Measurements from ENCODE around the gene DUSP28.
"Not testable (repeated sequence)": the region's sequence is repeated elsewhere in the genome, so short reads cannot be mapped to it uniquely, and the experiment has no call there.

The DUSP28 gene

DNA sequence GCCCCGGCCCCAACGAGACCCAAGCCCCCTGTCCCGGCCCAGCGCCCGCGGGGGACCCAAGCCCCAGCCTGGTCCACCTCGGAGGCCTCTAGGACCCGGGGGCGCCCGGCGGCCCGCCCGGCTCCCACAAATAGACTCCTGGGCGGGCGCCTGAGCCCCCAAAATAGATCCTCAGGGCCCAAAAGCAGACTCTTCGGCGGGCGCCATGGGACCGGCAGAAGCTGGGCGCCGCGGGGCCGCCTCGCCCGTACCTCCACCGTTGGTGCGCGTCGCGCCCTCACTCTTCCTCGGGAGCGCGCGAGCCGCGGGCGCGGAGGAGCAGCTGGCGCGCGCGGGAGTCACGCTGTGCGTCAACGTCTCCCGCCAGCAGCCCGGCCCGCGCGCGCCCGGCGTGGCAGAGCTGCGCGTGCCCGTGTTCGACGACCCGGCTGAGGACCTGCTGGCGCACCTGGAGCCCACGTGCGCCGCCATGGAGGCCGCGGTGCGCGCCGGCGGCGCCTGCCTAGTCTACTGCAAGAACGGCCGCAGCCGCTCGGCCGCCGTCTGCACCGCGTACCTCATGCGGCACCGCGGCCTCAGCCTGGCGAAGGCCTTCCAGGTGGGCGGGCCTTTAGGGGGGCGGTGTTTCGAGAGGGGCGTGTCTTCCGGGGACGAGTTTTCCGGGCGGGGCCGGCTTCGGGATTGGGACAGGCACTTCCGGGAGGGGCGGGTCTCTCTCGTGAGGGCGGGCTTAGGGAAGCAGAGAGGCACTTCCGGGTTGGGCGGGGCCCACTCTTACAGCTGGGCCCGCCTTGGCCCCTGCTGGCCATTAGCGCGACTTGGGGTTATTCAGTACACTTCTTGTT is 545 bp downstream of the DUSP28 start:
- peak; percentile 97 for DNase-seq (ENCODE audit: low spot score)

DNA sequence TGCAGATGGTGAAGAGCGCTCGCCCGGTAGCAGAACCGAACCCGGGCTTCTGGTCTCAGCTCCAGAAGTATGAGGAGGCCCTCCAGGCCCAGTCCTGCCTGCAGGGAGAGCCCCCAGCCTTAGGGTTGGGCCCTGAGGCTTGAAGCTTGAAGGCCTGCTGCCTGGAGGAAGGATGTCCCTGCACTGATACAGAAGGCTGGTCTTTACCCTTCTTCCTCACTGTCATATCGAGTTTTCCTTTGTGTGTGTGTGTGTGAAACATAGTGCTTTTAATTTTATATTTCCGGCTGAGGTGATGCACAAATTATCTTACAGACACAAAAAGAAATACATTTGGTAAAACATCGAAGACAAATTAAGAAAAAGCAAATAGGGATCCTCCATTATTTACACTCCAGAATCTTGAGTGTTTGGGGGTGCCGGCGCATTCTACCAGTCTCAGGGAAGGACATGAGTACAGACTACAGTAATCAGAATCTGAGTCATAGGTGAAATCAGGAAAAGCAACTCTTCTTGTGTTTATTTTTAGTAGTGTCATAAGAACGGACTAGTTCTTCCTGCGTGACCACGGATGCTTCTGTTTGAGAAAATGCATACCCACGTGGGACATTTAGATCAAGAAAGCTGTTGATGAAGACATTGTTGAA is 1.3 kb downstream of the DUSP28 start:
- peak; percentile 71 for DNase-seq (ENCODE audit: low spot score)

DNA sequence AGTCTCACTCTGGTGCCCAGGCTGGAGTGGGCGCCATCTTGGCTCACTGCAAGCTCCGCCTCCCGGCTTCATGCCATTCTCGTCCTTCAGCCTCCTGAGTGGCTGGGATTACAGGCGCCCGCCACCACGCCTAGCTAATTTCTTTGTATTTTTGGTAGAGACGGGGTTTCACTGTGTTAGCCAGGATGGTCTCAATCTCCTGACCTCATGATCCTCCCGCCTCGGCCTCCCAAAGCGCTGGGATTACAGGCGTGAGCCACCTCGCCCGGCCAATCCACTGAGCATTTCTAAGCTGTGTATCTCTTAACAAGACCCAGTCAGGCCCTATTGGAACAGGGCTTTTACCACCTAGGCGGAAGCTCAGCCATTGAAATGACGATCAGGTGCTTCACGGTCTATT is 3.1 kb downstream of the DUSP28 start:
- DNase-seq (ENCODE audit: low spot score) = not testable (repeated sequence)

- DNase-seq (ENCODE audit: low spot score) = no peak
These were observed 3.9 kb downstream of the DUSP28 start for GRCh38 chr2:240563951-240564560.

DNA sequence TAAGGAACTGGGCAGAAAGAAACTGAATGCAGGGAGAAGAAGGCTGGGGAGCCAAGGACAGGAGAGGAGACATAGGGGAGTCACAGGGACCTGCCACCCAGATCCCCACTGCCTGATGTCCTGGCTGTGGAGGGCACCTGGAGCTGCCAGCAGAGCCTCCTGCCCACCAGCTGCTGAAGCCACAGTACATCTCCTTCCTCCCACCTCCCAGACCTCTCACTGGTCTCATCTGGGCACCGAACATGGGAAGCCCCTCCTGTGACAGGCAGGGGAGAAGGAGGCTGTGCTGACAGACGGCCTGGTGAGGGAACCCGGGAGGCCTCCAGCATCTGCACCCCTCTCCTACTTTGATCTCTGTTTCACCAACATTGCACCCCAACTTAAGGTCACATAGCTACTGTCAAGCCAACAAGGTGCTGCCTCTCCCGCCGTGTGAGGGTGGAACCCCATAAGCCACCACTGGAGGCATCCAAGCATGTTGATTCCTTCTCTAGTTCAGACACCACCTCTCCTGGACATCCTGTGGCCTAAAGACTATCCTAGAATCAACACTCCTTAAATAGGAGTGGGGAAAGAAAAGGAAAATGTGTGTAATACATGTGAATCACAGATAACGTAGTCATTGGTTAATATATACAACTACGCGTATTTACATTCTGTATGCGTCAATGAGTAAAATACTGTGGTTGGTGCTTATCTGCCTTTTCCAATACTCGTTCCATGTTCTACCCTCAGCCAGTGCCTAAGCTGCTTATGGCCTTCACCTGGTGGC is 4.6 kb downstream of the DUSP28 start:
- DNase-seq (ENCODE audit: low spot score) = no peak

DNA sequence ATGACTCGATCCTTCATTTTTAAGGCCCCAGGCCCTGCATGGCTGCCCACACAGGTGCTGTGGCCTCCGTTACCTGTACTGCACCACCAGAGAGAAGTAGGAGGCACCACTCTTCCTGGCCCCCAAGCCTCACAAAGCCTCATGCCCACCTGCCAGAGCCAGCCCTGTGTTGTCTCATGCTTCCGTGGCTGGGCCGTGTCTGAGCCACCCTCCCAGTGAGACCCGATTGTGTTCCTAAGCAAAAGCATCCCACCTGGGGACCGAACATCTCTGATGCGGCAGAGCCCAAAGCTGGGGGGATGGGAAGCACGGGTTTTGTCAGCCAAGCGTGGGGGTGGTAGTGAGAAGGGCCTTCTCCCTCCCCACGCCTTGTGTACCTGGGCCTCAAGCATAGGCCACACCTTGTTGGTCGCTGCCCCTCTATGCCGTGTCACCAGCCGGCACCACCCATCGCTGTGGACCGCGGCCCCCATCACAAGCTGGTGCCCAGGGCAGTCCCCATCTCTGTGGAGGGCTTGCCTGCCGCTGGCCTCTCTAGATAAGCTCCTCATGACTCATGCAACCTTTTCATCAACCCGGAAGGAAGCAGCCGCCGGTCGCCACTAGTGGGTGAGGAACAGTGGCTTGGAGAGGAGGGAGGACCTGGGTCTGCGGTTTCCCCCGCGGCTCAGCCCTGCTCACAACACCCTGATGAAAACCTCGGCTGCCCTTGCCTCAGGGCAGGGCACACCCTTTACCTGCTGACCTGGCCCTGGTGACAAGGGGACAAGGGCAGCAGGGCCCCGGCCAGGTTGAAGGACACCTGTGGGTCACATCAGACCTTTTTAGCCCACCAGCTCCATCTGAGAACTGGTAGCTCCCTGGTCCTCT is 5.4 kb downstream of the DUSP28 start:
- DNase-seq (ENCODE audit: low spot score) = peak; percentile 94

DNA sequence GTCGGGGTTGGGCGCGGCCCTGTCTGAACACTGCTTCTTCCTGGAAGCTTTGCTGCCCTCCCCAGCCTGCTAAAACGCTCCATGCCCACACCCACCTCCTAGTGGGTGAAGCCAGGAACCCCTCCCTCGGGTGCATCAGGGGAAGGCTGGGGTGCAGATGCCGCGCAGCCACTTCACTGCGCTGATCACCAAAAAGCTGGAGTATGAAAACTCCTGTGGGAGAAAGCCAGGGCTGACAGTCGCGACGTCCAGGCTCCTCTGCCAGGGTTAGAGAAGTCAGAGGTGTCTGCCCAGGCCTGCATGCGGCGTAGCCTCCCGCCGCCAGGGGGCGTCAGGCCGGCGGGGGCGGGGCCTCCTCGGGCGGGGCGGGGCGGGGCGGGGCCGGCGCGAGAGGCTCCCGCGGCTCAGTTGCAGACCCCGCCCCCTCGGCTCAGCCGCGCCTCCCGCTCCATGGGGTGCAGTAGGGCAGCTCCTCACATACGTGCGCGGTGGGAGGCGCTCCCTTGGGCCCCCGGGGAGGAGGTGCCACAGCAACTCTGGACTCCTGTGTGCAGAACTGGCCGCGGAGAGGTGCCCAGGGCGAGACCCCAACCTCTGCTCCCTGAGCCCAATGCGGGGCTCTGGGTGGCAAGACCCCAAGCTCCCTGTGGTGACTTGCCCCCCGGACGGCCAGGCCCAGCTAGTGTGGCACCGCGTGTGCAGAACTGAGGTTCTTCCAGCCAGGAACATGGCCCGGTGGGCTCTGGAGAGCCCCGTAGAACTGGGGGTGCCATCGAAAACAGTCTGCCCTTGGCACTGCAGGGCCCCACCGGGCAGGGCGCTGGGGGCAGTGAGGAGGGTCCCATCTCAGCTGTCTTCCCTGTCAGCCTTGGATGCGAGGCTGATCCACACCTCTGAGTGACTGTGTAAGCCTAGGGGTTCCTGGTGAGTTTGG is 6.3 kb downstream of the DUSP28 start:
- DNase-seq (ENCODE audit: low spot score) = peak; percentile 92

- DNase-seq (ENCODE audit: low spot score) = peak; percentile 27
These were observed 7.1 kb downstream of the DUSP28 start for GRCh38 chr2:240567137-240567871.

DNA sequence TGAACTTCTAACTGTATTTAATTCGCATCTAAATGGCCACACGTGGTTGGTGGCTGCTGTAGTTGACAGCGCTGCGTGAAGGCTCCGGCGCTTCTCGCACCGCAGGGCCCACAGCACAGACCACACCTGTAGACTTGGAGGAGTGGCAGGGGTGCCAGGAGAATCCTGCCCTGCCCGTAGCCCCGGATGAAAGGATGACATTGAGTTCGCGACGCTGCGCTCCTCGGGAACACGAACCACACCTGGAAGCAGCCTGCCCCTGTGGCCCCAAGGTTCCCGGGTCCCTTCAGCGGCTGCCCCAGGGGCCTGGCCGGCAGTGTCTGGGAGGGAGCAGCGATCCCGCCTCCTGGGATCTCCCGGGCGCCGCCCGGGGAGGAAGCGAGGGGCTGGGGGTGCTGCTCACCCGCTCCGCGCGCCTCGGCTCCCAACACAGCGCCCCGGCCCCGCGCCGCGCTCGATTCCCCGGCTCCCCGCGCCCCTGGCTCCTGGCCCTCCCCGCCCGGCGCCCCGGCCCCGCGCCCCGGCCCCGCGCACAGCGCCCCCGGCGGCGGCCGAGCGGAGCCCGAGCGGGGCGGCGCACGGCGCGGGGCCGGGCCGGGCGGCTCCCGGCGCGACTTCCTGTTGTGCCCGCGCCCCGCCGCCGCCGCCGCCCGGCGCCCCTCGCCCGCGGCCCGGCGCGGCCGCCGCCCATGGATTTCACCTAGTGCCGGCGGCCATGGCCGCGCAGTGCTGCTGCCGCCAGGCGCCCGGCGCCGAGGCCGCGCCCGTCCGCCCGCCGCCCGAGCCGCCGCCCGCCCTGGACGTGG is 7.9 kb downstream of the DUSP28 start, which contains the start of gene RNPEPL1:
TSS of gene RNPEPL1 (plus strand) at position 613 of the 806 bp plus-strand sequence. CDS start at position 716, 103 bp downstream.
- peak; percentile 65 for DNase-seq (ENCODE audit: low spot score)

DNA sequence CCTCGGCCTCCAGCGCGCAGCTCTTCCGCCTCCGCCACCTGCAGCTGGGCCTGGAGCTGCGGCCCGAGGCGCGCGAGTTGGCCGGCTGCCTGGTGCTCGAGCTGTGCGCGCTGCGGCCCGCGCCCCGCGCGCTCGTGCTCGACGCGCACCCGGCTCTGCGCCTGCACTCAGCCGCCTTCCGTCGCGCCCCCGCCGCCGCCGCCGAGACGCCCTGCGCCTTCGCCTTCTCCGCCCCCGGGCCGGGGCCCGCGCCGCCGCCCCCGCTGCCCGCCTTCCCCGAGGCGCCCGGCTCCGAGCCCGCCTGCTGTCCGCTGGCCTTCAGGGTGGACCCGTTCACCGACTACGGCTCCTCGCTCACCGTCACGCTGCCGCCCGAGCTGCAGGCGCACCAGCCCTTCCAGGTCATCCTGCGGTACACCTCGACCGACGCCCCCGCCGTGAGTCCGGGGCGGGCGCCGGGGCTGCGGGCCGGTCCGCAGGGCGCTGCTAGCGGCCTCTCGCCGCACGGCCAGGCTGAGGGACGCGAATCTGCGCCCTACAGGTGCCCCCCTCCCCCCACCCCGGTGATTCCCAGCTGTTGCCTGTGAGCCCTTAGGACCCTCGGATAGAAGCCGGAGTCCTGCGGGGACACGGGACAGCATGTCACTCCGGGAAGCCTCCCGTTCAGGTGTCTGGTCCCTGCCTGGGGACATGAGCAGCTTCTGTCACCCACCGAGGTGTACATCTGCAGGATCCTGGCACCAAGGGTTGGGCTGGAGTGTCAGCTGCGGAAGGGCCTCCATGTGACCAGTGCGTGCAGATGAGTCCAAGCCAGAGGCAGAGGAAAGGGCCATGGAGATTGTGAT is 8.7 kb downstream of the DUSP28 start:
- peak; percentile 74 for DNase-seq (ENCODE audit: low spot score)

DNA sequence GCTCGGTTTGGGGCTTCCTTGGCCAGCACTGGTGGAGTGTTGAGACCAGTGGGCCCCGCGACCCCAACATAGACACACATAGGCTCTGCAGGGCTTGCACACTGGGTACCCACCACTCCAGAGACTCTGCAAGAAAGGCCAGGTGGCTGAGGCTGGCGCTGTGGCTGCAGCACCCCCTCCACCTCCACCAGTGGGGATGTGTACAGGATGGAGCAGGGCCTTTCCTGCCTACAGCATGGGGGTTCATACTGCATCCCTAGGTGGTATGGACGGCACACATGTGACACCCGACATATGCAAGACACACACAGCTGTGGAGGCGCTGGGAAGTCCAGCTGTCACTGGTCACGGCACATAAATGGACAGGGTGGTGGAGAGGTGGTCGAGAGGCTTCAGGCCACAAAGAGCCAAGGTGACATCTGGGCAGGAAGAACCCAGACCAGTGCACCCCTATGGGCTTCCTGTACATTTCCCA is 9.4 kb downstream of the DUSP28 start:
- no peak for DNase-seq (ENCODE audit: low spot score)

DNA sequence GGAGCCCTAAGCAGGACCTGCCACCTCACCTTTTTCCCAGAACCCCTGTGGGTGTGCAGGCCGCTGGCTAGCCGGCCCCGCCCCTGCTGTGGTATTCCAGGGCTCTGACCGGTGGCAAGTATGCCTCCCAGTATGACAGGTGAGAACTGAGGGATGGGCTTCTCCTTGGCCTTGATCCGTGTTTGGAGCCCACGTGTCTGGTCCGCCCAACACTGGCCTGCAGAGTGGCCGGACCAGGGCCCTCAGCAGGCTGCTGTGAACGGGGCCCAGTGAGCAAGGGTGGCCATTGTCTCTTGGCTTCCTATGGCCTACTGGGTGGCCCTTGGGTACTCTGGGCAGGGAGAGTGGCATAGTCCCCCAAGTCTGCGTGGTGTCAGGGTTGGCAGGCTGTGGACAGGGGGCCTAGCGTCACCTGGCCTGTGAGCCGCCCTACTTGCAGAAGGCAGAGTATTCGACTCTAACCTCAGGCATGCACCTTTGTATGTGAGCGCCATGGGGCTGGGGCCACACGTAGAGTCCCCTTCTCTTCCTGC is 9.9 kb downstream of the DUSP28 start:
- DNase-seq (ENCODE audit: low spot score) = peak; percentile 30

DNA sequence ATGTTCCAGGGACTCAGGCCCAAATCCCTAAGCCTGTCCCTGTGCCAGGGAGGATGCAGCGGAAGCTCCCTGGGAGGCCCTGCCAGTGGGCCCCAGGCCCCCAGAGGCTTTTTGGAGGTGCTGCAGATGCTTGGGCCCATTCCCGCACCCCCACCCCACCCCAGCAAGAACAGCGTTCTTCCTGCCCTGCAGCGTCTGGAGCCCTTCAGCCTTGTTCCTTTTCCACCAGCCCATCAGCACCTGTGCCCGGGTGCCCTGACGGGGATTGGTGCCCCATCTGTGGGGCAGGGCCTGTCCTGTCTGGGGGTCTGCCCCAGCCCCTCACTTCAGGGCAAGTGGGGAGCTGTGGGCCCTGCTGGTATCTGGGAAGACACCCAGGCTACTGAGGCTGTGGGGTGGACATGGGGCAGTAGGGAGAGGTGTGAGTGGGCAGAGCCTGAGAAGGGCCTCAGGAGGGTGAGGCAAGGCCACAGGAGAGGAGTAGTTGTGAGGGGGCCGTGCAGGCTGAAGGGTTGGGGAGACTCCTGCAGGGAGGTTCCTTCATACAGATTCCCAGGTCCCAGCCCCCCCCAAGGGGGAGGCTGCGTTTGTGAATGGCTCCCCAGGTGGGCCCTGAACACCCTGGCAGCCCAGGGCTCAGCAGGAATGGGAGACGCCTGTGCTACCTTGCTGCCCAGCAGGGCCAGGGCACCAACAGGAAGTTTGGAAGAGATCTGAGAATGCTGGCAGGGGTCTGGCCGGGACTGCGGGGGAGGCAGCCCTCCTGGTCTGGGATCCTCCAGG is 10.6 kb downstream of the DUSP28 start:
- DNase-seq (ENCODE audit: low spot score) = no peak

- no peak for DNase-seq (ENCODE audit: low spot score)
These were observed 11.3 kb downstream of the DUSP28 start for GRCh38 chr2:240571314-240571973.

- DNase-seq (ENCODE audit: low spot score) = no peak
These were observed 12.2 kb downstream of the DUSP28 start for GRCh38 chr2:240572141-240573031.
